Activated CD4-positive, alpha-beta memory T cell treated with anti-CD3 and anti-CD28 coated beads for 36 hours (primary cell): ENCODE measurements around the gene OR5D18. TPM values are rescaled to one million over a fixed set of nuclear protein-coding genes. Genes with fewer than 3 reads are reported as not detected.

Experiments
- CTCF ChIA-PET: fragments of 350-600 bp; sonication (Branson Sonifier 250); formaldehyde crosslinking; loops from one replicate; lab custom pipeline; 2021; ENCODE audit warnings: antibody characterized with exemption, inconsistent platforms; lab: Charles Lee
- POLR2A ChIA-PET: fragments of 350-600 bp; sonication (Branson Sonifier 250); formaldehyde crosslinking; loops from one replicate; lab custom pipeline; 2021; ENCODE audit warnings: antibody characterized with exemption; lab: Charles Lee
- DNase-seq: peaks from one replicate; pipeline ENCODE4 v3.0.0-alpha.2; 2020
- H3K27ac Mint-ChIP-seq: one replicate; pipeline ENCODE4 v1.8.0; 2021; ENCODE audit warnings: mixed read lengths
- H3K27me3 Mint-ChIP-seq: one replicate; pipeline ENCODE4 v1.8.0; 2021; ENCODE audit warnings: mixed read lengths
- H3K36me3 Mint-ChIP-seq: one replicate; pipeline ENCODE4 v1.8.0; 2021; ENCODE audit warnings: mixed read lengths
- H3K4me1 Mint-ChIP-seq: one replicate; pipeline ENCODE4 v1.8.0; 2021; ENCODE audit warnings: low read depth, mixed read lengths
- H3K4me3 Mint-ChIP-seq: one replicate; pipeline ENCODE4 v1.8.0; 2021; ENCODE audit warnings: mild to moderate bottlenecking, mixed read lengths
- H3K9me3 Mint-ChIP-seq: one replicate; pipeline ENCODE4 v1.8.0; 2021; ENCODE audit warnings: mixed read lengths
- intact Hi-C: fragments of 100-400 bp; cut with micrococcal nuclease; formaldehyde crosslinking; loops from one replicate; pipeline ENCODE4 v1.15.1; 2023
- total RNA-seq, 2 experiments: library from RNA; stranded (reverse); gene quantifications; one replicate each; pipeline ENCODE4 v1.2.3, GENCODE V29; 2021

OR5D18 gene
- total RNA-seq, result not detected

- ChIA-PET POLR2A (no interaction called here), CTCF (no interaction called here)
- Mint-ChIP-seq H3K4me1 (no peaks in the 10 kb centered on the region), H3K9me3 (peaks cover 30% of the 10 kb centered on the region), H3K4me3 (no peak within 1 kb of the TSS), H3K27me3 (no peaks in the 10 kb centered on the region), H3K27ac (no peak within 1 kb of the TSS), H3K36me3 (no peaks in the 10 kb centered on the region)
- intact Hi-C loops, result no loop called here
- DNase-seq, result no peak
Measured at GRCh38 chr11:55819330-55819729, at the start of gene OR5D18. Gene OR5D18 (plus strand): TSS chr11:55819630. CDS start chr11:55819630, 0 bp downstream.

GRCh38 chr11:55773138-55773537, 46.3 kb upstream of the OR5D18 start, which contains the start of gene OR5D13:
Gene OR5D13 (plus strand): TSS chr11:55773438. CDS start chr11:55773438, 0 bp downstream.
- DNase-seq, result no peak
- H3K4me3 Mint-ChIP-seq, result no peak within 1 kb of the TSS
- POLR2A ChIA-PET, result no interaction called here
- H3K27ac Mint-ChIP-seq, result no peak within 1 kb of the TSS
- intact Hi-C loops, result no loop called here
- no peaks in the 10 kb centered on the region for H3K36me3 Mint-ChIP-seq
- peaks cover 10% of the 10 kb centered on the region for H3K9me3 Mint-ChIP-seq
- no peaks in the 10 kb centered on the region for H3K4me1 Mint-ChIP-seq
- CTCF ChIA-PET, result no interaction called here
- no peaks in the 10 kb centered on the region for H3K27me3 Mint-ChIP-seq

DNA sequence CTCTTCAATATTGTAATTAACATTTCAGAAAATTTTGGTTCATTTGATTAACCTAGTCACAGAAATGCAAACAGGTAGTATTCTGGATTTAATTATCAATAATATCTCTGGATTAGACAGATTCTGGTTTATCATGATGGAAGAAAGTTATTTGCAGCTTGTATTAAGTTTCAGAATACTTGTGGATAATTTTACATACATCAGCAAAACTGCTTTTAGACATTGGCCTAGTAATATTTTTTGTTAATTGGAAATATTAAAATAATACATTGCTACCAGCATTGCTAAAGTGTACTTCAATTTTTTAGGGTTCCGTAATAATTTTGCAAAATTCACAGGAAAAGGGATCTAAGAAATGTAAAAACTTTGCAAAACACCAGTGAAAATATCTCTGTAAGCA, 27.8 kb upstream of the OR5D18 start:
- CTCF ChIA-PET, result no interaction called here
- no peak overlapping the region for H3K27ac Mint-ChIP-seq
- intact Hi-C loops, result loop anchor here (10.0 kb wide), 1 partner anchor 63 kb away; no protein-coding TSS in a partner anchor
- peaks cover 19% of the 10 kb centered on the region for H3K9me3 Mint-ChIP-seq
- no peak overlapping the region for H3K4me3 Mint-ChIP-seq
- no peak for DNase-seq
- POLR2A ChIA-PET, result no interaction called here
- H3K4me1 Mint-ChIP-seq, result no peaks in the 10 kb centered on the region
- no peaks in the 10 kb centered on the region for H3K36me3 Mint-ChIP-seq
- no peaks in the 10 kb centered on the region for H3K27me3 Mint-ChIP-seq

GRCh38 chr11:55793321-55793720, 26.1 kb upstream of the OR5D18 start:
- CTCF ChIA-PET, result no interaction called here

DNA sequence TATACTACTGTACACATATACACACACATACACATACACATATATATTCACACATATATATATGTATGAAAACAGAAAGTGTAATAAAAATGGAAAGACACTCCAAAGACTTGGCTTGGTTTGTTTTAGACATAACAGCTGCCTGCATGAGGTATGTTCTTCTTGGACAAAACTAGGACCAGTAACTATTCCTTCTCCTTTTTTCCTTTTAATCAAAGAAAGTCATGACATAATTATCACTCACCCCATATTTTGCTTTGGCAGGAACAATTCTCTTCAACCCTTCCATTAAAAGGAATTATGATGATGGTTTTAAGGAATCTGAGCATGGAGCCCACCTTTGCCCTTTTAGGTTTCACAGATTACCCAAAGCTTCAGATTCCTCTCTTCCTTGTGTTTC, 24.2 kb upstream of the OR5D18 start, which contains the start of gene OR5D14:
TSS of gene OR5D14 (plus strand) at position 301 of the 400 bp plus-strand sequence. CDS start at position 301, 0 bp downstream.
- H3K27me3 Mint-ChIP-seq, result no peaks in the 10 kb centered on the region
- CTCF ChIA-PET, result no interaction called here
- POLR2A ChIA-PET, result no interaction called here
- no peaks in the 10 kb centered on the region for H3K4me1 Mint-ChIP-seq
- peaks cover 32% of the 10 kb centered on the region for H3K9me3 Mint-ChIP-seq
- DNase-seq, result no peak
- intact Hi-C loops, result loop anchor here (10.0 kb wide), 1 partner anchor 60 kb away; no protein-coding TSS in a partner anchor
- H3K4me3 Mint-ChIP-seq, result no peak within 1 kb of the TSS
- no peak within 1 kb of the TSS for H3K27ac Mint-ChIP-seq
- no peaks in the 10 kb centered on the region for H3K36me3 Mint-ChIP-seq

More at GRCh38 chr11:55793321-55793720, 26.1 kb upstream of the OR5D18 start:
- DNase-seq, result no peak
- no peak overlapping the region for H3K4me3 Mint-ChIP-seq
- H3K36me3 Mint-ChIP-seq, result no peaks in the 10 kb centered on the region
- no peaks in the 10 kb centered on the region for H3K27me3 Mint-ChIP-seq
- no peak overlapping the region for H3K27ac Mint-ChIP-seq
- intact Hi-C loops, result loop anchor here (10.0 kb wide), 1 partner anchor 61 kb away; no protein-coding TSS in a partner anchor
- POLR2A ChIA-PET, result no interaction called here
- H3K9me3 Mint-ChIP-seq, result peaks cover 19% of the 10 kb centered on the region
- H3K4me1 Mint-ChIP-seq, result no peaks in the 10 kb centered on the region

DNA sequence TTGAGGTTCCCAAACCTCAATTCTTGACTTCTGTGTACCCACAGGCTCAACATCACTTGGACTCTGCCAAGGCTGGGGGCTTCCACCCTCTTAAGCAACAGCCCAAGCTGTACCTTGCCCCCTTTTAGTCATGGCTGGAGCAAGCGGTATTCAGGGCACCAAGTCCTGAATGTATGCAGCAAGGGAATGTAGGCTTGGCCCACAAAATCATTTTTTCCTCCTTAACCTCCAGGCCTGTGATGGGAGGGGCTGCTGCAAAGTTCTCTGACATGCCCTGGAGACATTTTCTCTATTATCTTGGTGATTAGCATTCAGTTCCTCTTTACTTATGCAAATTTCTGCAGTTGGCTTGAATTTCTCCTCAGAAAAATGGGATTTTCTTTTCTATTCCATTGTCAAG, 13.2 kb upstream of the OR5D18 start:
- Mint-ChIP-seq H3K4me1 (no peaks in the 10 kb centered on the region), H3K36me3 (no peaks in the 10 kb centered on the region), H3K4me3 (no peak overlapping the region), H3K27ac (no peak overlapping the region), H3K27me3 (no peaks in the 10 kb centered on the region), H3K9me3 (peaks cover 35% of the 10 kb centered on the region)
- intact Hi-C loops, result no loop called here
- ChIA-PET POLR2A (no interaction called here), CTCF (no interaction called here)
- no peak for DNase-seq

GRCh38 chr11:55811067-55811466, 8.4 kb upstream of the OR5D18 start, which contains the start of gene OR5L1:
Gene OR5L1 (plus strand): TSS chr11:55811367. CDS start chr11:55811467, 100 bp downstream.
- H3K4me3 Mint-ChIP-seq, result no peak within 1 kb of the TSS
- CTCF ChIA-PET, result no interaction called here

DNA sequence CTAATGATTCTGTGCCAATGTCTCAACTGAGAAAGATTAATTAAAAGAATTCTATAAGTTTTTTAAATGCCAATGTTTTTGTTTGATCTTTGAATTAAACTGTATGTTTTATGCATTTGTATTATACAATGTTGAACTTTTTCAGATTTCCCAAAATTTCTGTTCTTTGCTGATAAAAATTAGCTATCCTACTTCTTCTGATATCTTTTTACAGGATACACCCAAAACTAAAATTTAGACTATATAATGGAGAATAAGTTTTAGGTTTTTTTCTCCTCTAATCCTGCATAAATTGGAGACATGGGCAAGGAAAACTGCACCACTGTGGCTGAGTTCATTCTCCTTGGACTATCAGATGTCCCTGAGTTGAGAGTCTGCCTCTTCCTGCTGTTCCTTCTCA, 7.5 kb downstream of the OR5D18 start, which contains the start of gene OR5L2:
TSS of gene OR5L2 (plus strand) at position 301 of the 400 bp plus-strand sequence. CDS start at position 301, 0 bp downstream.
- Mint-ChIP-seq H3K27me3 (no peaks in the 10 kb centered on the region), H3K27ac (no peak within 1 kb of the TSS), H3K9me3 (peaks cover 18% of the 10 kb centered on the region), H3K4me1 (no peaks in the 10 kb centered on the region), H3K36me3 (no peaks in the 10 kb centered on the region), H3K4me3 (no peak within 1 kb of the TSS)
- intact Hi-C loops, result no loop called here
- ChIA-PET POLR2A (no interaction called here), CTCF (no interaction called here)
- DNase-seq, result no peak

More at GRCh38 chr11:55811067-55811466, 8.4 kb upstream of the OR5D18 start, which contains the start of gene OR5L1:
- POLR2A ChIA-PET, result no interaction called here
- DNase-seq, result no peak
- Mint-ChIP-seq H3K27ac (no peak within 1 kb of the TSS), H3K4me1 (no peaks in the 10 kb centered on the region), H3K27me3 (no peaks in the 10 kb centered on the region), H3K9me3 (peaks cover 42% of the 10 kb centered on the region), H3K36me3 (no peaks in the 10 kb centered on the region)
- intact Hi-C loops, result no loop called here

- intact Hi-C loops, result no loop called here
- H3K36me3 Mint-ChIP-seq, result no peaks in the 10 kb centered on the region
- POLR2A ChIA-PET, result no interaction called here
- peaks cover 20% of the 10 kb centered on the region for H3K9me3 Mint-ChIP-seq
- H3K4me3 Mint-ChIP-seq, result no peak within 1 kb of the TSS
- H3K27ac Mint-ChIP-seq, result no peak within 1 kb of the TSS
- CTCF ChIA-PET, result no interaction called here
- H3K27me3 Mint-ChIP-seq, result no peaks in the 10 kb centered on the region
- no peak for DNase-seq
- no peaks in the 10 kb centered on the region for H3K4me1 Mint-ChIP-seq
Measured at GRCh38 chr11:55838452-55838851, 19.0 kb downstream of the OR5D18 start, which contains the start of gene OR5D16. Gene OR5D16 (plus strand): TSS chr11:55838752. CDS start chr11:55838752, 0 bp downstream.

DNA sequence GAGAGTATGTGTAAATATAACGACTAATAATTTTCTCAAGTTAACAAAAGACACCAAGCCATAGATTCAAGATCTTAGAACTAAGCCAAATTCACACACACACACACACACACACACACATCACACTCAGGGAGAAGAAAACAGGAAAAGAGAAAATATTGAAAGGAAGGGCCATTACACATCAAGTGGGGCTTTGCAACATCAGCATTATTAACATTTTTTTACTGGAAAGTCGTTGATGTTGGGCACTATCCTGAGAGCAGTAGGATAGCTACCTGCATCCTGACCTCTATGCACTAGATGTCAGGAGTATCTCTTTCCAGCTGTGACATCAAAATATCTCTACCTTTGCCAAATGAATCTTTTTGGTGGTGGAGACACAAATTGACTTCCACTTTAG, 28.0 kb downstream of the OR5D18 start:
- ChIA-PET CTCF (no interaction called here), POLR2A (no interaction called here)
- Mint-ChIP-seq H3K4me3 (no peak overlapping the region), H3K27me3 (no peaks in the 10 kb centered on the region), H3K4me1 (no peaks in the 10 kb centered on the region), H3K27ac (no peak overlapping the region), H3K36me3 (no peaks in the 10 kb centered on the region), H3K9me3 (peaks cover 25% of the 10 kb centered on the region)
- DNase-seq, result no peak
- intact Hi-C loops, result no loop called here

GRCh38 chr11:55849037-55849436, 29.6 kb downstream of the OR5D18 start:
- no peak overlapping the region for H3K27ac Mint-ChIP-seq
- no peak for DNase-seq
- no peaks in the 10 kb centered on the region for H3K36me3 Mint-ChIP-seq
- H3K9me3 Mint-ChIP-seq, result peaks cover 24% of the 10 kb centered on the region
- ChIA-PET POLR2A (no interaction called here), CTCF (no interaction called here)
- intact Hi-C loops, result no loop called here
- H3K4me1 Mint-ChIP-seq, result no peaks in the 10 kb centered on the region
- no peak overlapping the region for H3K4me3 Mint-ChIP-seq
- no peaks in the 10 kb centered on the region for H3K27me3 Mint-ChIP-seq

DNA sequence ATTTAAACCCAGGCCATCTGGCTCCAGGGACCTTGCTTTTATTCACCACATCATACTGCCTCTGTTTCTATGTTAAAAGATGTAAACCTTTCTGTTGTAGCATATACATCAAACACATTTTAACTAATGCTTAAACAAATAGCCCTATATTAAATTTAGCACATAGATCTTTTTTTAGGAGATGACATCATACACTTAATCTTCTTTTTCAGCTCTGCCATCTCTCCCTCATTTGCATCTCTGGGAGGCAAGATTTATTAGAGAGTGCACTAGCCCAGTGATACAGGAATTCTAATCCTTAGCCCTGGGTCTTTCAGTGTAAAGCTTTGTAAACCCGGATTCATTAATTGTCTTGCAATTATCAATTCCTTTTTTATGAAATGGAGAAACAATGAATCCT, 32.7 kb downstream of the OR5D18 start:
- ChIA-PET CTCF (no interaction called here), POLR2A (no interaction called here)
- Mint-ChIP-seq H3K27ac (no peak overlapping the region), H3K4me1 (no peaks in the 10 kb centered on the region), H3K36me3 (no peaks in the 10 kb centered on the region), H3K27me3 (no peaks in the 10 kb centered on the region), H3K9me3 (peaks cover 25% of the 10 kb centered on the region), H3K4me3 (no peak overlapping the region)
- intact Hi-C loops, result loop anchor here (10.0 kb wide), 1 partner anchor 57 kb away; the partner anchor contains the start of gene OR5D14
- DNase-seq, result no peak

DNA sequence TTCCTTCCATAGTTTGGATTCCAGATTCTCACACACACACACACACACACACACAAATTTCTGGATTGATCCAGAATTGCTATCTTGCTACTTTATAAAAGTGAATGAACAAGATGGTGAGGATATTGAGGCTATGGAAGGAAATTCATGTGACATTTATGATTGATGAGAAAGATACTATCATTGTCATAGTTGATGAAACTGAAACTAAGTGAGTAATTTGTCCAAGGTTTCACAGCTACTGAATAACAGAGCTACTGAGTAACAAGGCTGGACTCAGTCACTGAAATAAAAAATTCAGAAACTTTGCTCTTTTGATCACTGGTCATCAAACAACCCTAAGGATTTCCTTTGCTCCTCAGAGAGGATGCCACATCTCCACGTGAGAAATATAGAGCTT, 35.3 kb downstream of the OR5D18 start:
- intact Hi-C loops, result loop anchor here (10.0 kb wide), 1 partner anchor 60 kb away; the partner anchor contains the start of gene OR5D14
- POLR2A ChIA-PET, result no interaction called here
- CTCF ChIA-PET, result no interaction called here
- no peaks in the 10 kb centered on the region for H3K27me3 Mint-ChIP-seq
- no peaks in the 10 kb centered on the region for H3K4me1 Mint-ChIP-seq
- H3K4me3 Mint-ChIP-seq, result no peak overlapping the region
- peaks cover 29% of the 10 kb centered on the region for H3K9me3 Mint-ChIP-seq
- H3K27ac Mint-ChIP-seq, result no peak overlapping the region
- DNase-seq, result no peak
- H3K36me3 Mint-ChIP-seq, result no peaks in the 10 kb centered on the region
